Peyer's patch (tissue), 4 donors: ENCODE data around the gene PIK3IP1. TPM values are rescaled to one million over a fixed set of nuclear protein-coding genes. Genes with fewer than 3 reads are reported as not detected.

Experiments
- DNase-seq, 3 donors: peaks; one replicate each; pipeline ENCODE4 v3.0.0-alpha.2; 2017 to 2019
- H3K27ac ChIP-seq, 4 donors: fragments of 200-600 bp; sonication (generic); one replicate each; pipeline ENCODE4 v1.5.1; 2016 to 2019
- H3K27me3 ChIP-seq, 2 donors: fragments of 200-600 bp; sonication (generic); one replicate each; pipeline ENCODE4 v1.5.1; 2019
- H3K36me3 ChIP-seq, 3 donors: fragments of 200-600 bp; sonication (generic); one replicate each; pipeline ENCODE4 v1.5.1; 2016 to 2019
- H3K4me1 ChIP-seq, 4 donors: fragments of 200-600 bp; sonication (generic); one replicate each; pipeline ENCODE4 v1.5.1; 2016 to 2019
- H3K4me3 ChIP-seq, 4 donors: fragments of 200-600 bp; sonication (generic); 1 replicate in 3 of 4; 2 replicates in 1 of 4; pipeline ENCODE4 v1.5.1; 2016 to 2019; ENCODE audit warnings: mild to moderate bottlenecking in 1 of 4
- H3K9me3 ChIP-seq, 4 donors: fragments of 200-600 bp; sonication (generic); one replicate each; pipeline ENCODE4 v1.5.1; 2016 to 2019; ENCODE audit warnings: mild to moderate bottlenecking in 1 of 4
- POLR2A ChIP-seq, 2 donors: fragments of 450-650 bp; IDR thresholded peaks; one replicate each; pipeline ENCODE4 v1.5.1; 2017; ENCODE audit warnings: antibody characterized with exemption in 2 of 2, mild to moderate bottlenecking in 2 of 2, moderate library complexity in 2 of 2
- total RNA-seq, 4 donors: library from RNA; depleted of rRNA; stranded (reverse); fragments of >200 nt; gene quantifications; one replicate each; pipeline ENCODE4 v1.1.0, GENCODE V29; 2016
- TF ChIP-seq, protein P1 (sequence below), 6 experiments: fragments of 450-650 bp in 4 of 6; fragments of 200-600 bp in 2 of 6; sonication (generic) in 1 of 6; IDR thresholded peaks; one replicate each; pipeline ENCODE4 v1.5.1; 2017 to 2019; ENCODE audit warnings: antibody characterized with exemption in 6 of 6, mild to moderate bottlenecking in 3 of 6, moderate library complexity in 1 of 6

The PIK3IP1 gene
- total RNA-seq, 4 donors from 2014 or later = 23.7 to 60.2 (median 30.7) TPM

DNA sequence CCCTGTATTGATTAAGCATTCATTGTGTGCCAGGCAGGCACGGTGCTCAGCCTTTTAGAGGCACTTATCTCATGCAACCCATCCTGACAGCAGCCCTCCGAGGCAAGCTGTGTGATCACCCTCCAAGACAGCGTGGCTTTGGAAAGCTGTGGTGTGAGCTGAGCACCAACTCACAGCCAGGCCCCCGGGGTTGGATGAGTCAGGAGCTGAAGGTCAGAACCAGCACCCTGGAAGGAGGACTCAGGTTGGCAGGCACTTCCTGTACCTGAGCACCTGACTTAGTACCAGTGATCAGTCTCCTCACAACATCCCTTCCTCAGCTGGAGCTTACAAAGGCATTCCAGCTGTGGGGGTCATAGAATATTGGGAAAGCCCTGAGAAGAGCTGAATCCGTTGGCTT, 44.9 kb upstream of the PIK3IP1 start:
- no peak overlapping the region for H3K4me3 ChIP-seq
- peak overlapping the region in 2 of 4 donors; percentile 36 to 51 for H3K27ac ChIP-seq
- peaks cover 0 to 55% (median 2%) of the 10 kb centered on the region in 3 donors for H3K36me3 ChIP-seq
- H3K4me1 ChIP-seq = peaks cover under 1 to 44% (median 8%) of the 10 kb centered on the region in 4 donors
- DNase-seq = peak in 2 of 3 donors; percentile 72 to 86
- TF ChIP-seq, protein P1, sequence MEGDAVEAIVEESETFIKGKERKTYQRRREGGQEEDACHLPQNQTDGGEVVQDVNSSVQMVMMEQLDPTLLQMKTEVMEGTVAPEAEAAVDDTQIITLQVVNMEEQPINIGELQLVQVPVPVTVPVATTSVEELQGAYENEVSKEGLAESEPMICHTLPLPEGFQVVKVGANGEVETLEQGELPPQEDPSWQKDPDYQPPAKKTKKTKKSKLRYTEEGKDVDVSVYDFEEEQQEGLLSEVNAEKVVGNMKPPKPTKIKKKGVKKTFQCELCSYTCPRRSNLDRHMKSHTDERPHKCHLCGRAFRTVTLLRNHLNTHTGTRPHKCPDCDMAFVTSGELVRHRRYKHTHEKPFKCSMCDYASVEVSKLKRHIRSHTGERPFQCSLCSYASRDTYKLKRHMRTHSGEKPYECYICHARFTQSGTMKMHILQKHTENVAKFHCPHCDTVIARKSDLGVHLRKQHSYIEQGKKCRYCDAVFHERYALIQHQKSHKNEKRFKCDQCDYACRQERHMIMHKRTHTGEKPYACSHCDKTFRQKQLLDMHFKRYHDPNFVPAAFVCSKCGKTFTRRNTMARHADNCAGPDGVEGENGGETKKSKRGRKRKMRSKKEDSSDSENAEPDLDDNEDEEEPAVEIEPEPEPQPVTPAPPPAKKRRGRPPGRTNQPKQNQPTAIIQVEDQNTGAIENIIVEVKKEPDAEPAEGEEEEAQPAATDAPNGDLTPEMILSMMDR (IDR thresholded peaks at IDR 0.05) = no peak
- no peak for TF ChIP-seq POLR2A (IDR thresholded peaks at IDR 0.05)
- H3K27me3 ChIP-seq = no peaks in the 10 kb centered on the region
- H3K9me3 ChIP-seq = no peaks in the 10 kb centered on the region

DNA sequence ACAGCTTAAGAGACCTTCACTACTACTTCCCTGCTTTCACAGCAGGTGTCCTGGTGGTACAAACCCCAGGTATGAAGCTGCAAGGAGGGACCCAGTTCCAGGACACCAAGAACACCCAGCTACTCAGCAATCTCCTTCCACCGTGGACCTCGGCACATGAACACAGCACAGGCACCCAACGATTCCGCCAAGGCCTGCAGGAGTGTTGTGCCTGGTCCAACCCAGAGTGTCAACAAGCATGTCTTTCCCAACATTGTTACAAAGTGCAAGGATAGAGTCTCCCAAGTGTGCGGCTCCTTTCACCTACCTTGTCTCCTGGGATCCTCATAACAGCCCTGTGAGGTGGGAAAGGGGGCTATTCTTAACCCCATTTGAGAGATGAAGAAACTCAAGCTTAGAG, 42.0 kb upstream of the PIK3IP1 start:
- H3K9me3 ChIP-seq = no peaks in the 10 kb centered on the region
- H3K36me3 ChIP-seq = peaks cover 0 to 66% (median 0%) of the 10 kb centered on the region in 3 donors
- H3K4me1 ChIP-seq = peaks cover 0 to 15% (median 0%) of the 10 kb centered on the region in 4 donors
- H3K27me3 ChIP-seq = no peaks in the 10 kb centered on the region
- no peak overlapping the region for H3K27ac ChIP-seq
- TF ChIP-seq, protein P1 (IDR thresholded peaks at IDR 0.05) = no peak
- TF ChIP-seq POLR2A (IDR thresholded peaks at IDR 0.05) = no peak
- no peak overlapping the region for H3K4me3 ChIP-seq
- DNase-seq = no peak

DNA sequence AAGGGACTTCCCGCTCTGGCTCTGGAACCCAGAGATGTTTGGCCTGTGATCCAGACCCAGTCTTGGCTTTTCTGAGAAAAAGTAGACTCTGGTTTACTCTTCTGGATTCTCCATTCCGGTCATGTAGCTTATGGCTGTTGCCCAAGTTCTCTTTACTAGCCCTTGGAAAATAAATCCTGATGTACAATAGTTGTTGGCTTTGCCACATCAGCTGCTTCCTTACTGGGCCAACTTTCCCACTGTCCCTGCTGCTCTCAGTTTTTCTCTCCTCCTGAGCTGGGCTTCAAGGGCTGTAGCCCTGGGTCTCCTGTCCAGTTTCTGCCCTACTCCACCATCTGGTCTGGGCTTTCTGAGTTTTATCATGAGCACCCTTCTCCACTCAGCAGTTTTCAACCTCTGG, 41.4 kb upstream of the PIK3IP1 start:
- Histone ChIP-seq H3K4me3 (no peak overlapping the region), H3K36me3 (peaks cover 0 to 73% (median 0%) of the 10 kb centered on the region in 3 donors), H3K27ac (no peak overlapping the region), H3K9me3 (no peaks in the 10 kb centered on the region), H3K4me1 (peaks cover 0 to 8% (median 0%) of the 10 kb centered on the region in 4 donors), H3K27me3 (no peaks in the 10 kb centered on the region)
- no peak for DNase-seq
- TF ChIP-seq POLR2A (IDR thresholded peaks at IDR 0.05) = no peak
- TF ChIP-seq, protein P1 (IDR thresholded peaks at IDR 0.05) = no peak

DNA sequence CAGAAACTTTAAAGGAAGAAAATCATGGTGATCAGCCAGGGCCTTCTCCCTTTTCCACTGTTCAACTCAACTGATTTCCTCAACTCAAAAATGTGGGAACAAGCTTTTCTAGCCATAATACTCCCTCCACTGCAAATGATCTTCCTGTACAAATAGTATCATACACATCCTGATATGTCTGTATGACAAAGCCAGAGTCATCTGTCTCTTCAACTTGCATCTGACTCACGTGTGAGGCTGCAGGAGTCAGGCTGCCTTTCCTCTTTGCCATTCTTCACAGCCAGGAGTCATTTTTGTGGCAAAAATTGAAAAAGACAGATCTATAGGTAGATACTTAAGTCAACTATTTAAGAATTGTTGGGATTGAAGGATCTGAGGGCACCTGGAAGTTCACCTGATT, 40.6 kb upstream of the PIK3IP1 start:
- Histone ChIP-seq H3K27me3 (no peaks in the 10 kb centered on the region), H3K36me3 (peaks cover 0 to 80% (median 0%) of the 10 kb centered on the region in 3 donors), H3K9me3 (no peaks in the 10 kb centered on the region), H3K27ac (no peak overlapping the region), H3K4me1 (peaks cover 0 to 5% (median 0%) of the 10 kb centered on the region in 4 donors), H3K4me3 (no peak overlapping the region)
- TF ChIP-seq, protein P1 (IDR thresholded peaks at IDR 0.05) = no peak
- TF ChIP-seq POLR2A (IDR thresholded peaks at IDR 0.05) = no peak
- no peak for DNase-seq

DNA sequence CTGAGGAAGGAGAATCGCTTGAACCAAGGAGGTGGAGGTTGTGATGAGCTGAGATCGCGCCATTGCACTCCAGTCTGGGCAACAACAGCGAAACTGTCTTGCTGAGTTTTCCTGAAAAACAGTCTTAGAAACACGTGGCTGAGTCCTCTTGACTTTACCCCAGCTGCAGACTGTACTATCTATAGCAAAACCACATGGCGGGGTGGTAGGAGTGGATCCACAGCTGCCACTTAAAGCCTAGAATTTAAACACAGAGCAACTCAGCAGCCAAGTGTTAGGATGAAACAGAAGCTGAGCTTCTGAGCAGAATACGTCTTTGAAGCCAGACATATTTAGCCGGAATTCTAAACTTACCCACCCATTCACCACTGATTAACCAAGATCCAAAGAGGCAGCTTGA, 39.7 kb upstream of the PIK3IP1 start:
- Histone ChIP-seq H3K4me3 (no peak overlapping the region), H3K27me3 (no peaks in the 10 kb centered on the region), H3K4me1 (peaks cover 0 to 3% (median 0%) of the 10 kb centered on the region in 4 donors), H3K36me3 (peaks cover 0 to 89% (median 0%) of the 10 kb centered on the region in 3 donors), H3K27ac (no peak overlapping the region), H3K9me3 (no peaks in the 10 kb centered on the region)
- DNase-seq = no peak
- TF ChIP-seq POLR2A (IDR thresholded peaks at IDR 0.05) = no peak
- TF ChIP-seq, protein P1 (IDR thresholded peaks at IDR 0.05) = no peak
